ENCODE measurements around the gene TRPM2.
"Not testable (repeated sequence)": the region's sequence is repeated elsewhere in the genome, so short reads cannot be mapped to it uniquely, and the experiment has no call there.

TRPM2 gene

DNA sequence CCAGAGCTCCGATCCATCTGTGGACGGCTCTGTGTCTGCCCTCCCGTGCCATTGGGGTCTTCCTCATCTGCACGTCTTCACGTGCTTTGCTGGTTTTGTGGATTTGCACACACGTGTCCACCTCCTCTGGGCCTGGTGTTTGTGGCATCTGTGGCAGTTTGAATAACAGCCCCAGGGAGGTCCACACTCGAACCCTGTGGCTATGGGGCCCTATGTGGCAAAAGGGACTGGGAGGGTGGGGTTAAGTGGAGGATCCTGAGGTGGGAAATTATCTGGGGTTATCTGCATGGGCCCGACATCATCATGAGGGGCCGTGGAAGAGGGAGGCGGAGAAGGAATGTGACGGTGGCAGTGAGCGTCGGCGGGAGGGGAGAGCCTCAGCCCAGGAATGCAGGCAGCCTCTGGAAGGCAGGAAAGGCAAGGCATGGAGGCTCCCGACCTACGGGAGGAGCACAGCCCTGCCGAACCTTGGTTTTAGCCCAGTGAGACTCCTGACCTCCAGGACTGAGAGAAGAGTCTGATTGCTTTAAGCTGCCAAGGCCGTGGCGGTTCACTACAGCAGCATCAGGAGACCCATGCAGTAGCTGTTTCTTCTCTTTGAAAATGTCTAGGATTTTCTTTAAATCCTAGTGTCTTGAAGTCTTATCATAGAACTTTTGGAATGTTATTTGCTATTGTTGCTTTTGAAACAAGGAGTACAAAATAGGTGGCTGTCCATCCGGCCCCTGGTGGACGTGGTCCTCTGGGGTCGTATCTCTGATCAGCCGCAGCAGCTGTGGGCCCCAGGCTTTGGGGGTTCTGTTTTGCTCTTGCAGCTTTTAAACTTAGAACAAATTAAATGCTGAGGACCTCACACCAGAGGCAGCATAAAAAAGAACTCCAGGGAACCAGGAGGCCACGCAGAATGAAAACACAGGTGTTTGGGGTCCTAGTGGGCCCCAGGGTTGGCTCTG is 61.9 kb downstream of the TRPM2 start:
- no peak for DNase-seq (ENCODE audit: low spot score)

DNA sequence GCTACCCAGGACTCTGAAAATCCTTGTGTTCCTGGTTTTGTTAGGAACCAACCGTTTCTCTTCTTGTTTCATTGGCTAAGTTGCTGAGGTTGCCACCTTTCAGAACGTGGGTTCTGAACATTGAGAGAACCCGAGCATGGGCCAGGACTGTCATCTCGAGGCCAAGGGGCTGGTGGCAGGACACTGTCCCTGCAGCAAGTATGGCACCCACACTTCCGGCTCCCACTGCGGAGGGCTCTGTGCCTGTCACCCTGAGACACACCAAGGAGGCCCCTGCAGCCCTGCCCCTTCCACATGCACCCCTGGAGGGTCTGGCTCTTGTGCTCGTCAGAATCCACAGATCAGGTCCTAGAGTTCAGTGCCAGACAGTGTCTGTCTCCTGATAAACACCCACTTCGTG is 62.8 kb downstream of the TRPM2 start:
- DNase-seq (ENCODE audit: low spot score) = no peak

DNA sequence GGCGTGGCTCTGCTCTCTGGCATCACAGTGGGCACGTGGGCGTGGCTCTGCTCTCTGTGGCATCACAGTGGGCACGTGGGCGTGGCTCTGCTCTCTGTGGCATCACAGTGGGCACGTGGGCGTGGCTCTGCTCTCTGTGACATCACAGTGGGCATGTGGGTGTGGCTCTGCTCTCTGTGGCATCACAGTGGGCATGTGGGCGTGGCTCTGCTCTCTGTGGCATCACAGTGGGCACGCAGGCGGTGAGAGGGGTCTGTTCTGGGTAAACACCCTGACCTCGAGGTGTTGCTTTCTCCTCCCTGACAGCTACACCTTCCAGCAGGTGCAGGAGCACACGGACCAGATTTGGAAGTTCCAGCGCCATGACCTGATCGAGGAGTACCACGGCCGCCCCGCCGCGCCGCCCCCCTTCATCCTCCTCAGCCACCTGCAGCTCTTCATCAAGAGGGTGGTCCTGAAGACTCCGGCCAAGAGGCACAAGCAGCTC is 64.2 kb downstream of the TRPM2 start:
- not testable (repeated sequence) for DNase-seq (ENCODE audit: low spot score)

DNA sequence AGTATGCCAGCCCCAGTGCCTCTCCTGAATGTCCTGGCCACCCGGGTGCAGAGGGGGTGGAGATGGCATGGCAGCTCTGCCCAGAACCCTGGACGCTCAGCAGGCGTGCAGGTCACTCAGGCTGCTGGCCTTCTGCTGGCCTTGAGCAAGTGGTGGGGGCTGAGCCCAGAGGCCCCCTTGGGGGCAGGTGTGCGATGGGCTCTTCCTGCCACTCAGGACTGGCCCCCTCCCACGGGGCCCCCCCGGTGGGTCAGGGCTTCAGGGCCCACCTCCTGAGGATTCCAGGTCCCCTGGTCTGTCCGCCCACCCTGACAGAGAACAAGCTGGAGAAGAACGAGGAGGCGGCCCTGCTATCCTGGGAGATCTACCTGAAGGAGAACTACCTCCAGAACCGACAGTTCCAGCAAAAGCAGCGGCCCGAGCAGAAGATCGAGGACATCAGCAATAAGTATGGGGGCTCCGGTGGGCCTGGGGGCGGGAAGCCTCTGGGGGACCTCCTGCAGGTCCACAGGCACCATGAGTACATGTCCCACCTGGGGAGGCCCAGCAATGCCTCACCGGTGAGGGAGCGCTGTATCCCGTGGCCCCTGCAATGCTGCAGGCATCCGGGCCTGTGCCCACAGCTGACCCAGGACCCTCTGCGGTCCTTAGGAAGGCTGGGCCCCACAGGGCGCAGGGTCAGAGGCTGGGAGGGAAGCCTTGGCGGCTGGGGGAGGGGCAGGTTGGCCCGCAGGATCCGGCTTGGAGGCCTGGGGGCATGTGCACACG is 64.9 kb downstream of the TRPM2 start:
- DNase-seq (ENCODE audit: low spot score) = no peak

DNA sequence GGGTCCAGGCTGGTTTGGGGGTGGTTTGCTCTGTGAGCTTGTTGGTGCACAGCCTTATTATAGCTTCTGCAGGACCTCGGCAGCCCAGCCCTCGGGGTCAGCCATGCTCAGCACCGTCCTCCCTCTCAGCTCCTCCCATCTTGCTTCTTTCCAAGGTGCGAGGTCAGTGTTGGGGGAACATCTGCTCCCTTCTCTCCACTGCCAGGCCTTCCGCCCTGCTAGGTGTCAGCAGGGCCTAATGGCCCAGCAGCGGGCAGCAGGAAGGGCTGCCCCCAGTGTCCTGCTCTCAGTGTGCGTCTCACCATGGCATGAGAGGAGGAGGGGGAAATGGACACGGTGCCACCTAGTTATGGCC is 65.4 kb downstream of the TRPM2 start:
- DNase-seq (ENCODE audit: low spot score) = no peak

DNA sequence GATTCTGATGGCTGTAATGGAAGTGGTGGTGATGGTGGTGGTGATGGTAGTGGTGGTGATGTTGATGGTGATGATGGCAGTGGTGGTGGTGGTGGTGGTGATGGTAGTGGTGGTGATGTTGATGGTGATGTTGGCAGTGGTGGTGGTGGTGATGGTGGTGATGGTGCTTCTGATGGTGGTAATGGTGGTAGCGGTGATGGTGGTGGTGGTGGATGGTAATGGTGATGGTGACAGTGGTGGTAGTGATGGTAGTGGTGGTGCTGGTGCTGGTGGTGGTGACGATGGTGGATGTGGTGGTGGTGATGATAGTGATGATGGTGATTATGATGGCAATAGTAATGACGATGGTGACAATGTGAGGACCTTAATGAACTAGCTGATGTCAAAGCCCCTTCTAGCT is 66.3 kb downstream of the TRPM2 start:
- no peak for DNase-seq (ENCODE audit: low spot score)

DNA sequence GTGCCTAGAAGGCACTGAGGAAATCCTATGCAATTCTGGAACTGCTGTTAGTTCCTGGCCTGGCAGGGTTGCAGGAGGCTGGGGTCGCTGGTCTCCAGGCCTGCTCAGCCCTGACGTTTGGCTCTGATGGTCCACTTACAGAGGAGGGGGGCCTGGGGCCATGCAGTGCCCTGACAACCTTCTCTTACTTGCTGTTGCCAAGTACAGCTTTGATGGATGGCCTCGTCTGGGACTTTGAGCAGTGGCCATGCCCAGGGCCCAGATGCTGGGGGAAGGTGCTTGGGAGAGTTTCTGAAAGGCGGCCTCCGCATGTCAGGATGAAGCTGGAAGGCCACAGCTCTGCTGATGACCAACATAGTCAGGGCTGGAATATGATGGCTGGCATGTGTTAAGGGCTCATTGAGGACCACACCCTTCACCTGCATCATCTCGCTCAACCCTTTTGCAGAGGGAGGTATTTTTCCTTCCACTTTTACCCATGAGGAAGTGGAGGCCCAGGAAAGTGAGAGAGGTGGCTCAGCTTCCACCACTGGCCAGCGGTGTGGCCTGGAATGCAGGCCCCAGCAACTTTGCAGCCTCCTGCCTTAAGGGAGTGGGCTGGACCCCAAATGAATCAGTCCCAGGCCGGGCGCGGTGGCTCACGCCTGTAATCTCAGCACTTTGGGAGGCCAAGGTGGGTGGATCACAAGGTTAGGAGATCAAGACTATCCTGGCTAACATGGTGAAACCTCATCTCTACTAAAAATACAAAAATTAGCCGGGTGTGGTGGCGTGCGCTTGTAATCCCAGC is 67.2 kb downstream of the TRPM2 start:
- no peak for DNase-seq (ENCODE audit: low spot score)

DNA sequence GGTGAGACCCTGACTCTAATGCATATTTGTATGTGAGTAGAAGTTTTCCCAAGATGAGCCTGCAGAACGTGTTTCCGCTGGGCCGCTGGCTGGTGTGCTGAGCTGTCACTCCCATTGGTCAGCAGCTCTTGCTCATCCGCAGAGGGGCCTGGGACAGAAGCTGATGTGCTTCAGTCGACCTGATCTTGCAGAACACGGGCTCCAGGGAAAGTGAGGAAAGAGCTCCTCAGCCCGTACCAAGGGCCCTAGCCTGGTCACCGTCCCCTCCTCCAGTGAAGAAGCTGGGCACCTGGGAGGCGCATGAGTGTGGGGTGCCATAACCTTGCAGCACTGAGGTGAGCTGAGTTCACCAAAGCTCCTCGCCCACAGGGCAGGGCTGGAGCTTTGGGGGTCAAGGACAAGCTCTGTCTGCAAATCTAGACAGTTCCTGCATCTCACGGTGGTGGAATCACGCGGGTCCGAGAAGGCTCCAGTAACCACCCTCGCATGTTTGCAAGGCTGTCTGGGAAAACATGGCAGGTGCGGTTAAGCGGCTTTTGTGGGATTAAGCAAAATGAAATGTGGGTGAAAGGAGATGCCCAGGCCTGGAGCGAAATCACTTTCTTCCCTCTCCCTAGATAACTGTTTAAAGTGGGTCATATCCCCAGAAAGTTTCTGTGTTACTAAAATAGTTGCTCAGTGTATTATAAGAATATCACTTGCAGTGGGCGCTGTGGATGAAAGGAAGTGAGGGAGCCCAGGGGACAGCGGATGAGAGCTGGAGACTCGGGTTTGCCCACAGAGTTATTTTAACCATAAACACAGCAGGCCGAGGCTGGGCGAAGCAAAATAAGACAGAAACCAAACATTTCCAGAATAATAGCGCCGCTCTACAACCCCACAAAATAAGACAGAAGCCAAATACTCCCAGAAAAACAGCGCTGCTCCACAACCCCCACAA is 68.8 kb downstream of the TRPM2 start:
- DNase-seq (ENCODE audit: low spot score) = no peak

DNA sequence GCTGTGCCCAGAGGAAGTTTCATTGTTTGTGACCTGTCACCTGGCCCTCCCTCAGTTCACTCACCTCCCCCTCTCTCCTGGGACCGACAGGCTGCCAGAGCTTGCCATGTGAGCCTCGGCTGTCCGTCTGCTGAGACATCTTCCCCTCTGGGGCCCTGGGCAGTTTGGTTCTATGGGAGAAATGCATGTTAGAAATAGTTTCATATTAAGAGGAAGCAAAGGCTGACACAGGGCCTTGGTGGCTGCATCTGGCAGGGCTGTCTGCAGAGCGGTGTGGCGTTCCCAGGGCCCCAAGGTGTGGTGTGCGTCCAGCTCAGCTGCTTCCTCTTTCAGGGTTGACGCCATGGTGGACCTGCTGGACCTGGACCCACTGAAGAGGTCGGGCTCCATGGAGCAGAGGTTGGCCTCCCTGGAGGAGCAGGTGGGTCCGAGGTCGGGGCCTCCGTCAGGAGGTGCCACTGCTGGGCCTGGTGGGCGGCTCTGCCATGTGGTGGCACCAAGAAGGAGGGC is 69.9 kb downstream of the TRPM2 start:
- no peak for DNase-seq (ENCODE audit: low spot score)

DNA sequence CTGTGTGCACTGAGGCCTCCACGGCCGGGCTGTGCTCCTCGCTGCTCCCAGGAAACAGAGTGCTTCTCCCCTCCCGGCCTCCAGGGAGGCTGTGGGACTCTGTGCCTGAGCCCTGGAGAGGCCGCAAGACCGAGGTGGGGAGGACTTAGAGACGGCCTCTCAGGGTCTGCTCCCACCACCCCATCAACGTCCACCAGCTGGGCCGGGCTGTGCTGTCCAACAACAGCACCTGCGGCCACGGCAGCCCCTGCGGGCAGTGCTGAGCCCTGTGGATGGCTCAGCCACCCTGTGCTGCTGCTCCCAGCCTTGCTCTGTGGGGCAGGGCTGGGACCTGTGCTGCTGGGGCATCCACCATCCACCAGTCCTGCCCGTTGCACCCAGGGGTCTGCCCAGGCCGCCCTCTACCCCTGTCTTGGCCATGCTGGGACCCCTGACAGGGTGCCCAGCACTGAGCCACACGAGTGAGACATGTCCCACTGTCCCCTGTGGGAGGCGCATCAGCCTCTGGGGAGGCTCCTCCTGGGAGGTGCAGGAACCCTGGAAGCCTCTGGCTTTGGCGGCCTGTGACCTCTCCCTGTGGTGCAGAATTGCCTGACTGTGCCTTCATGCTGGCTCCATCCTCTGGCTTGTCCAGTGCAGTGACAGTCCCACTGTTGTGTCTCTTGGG is 70.7 kb downstream of the TRPM2 start:
- no peak for DNase-seq (ENCODE audit: low spot score)

DNA sequence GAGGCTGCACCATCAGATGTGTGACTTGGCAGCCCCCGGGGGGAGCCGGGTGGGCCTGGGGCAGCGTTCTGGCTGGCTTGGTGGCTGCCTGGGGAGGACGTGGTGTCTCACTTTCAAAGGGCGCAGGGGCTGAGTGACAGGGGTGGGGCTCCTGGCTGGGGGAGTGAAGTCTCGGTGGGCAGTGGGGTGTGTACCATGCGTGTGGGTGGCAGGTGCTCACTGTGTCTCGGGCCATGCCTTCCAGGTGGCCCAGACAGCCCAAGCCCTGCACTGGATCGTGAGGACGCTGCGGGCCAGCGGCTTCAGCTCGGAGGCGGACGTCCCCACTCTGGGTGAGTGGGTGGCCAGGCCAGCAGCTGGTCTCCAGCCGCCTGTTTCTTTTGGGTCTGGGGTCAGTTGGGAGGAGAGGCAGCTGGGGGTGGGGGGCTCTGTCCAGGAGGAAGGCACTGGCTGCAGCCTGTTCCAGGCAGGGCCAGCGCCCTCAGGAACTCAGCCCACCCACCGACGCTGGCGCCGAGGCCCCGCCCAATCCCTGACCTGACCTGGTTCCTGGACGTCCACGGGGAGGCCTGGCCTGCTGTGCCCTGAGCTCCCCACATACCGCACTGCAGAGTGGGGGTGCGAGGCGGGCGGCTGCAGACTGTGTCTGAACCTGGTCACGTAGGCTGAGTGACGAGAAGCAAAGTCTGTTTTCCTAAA is 71.3 kb downstream of the TRPM2 start:
- DNase-seq (ENCODE audit: low spot score) = no peak

DNA sequence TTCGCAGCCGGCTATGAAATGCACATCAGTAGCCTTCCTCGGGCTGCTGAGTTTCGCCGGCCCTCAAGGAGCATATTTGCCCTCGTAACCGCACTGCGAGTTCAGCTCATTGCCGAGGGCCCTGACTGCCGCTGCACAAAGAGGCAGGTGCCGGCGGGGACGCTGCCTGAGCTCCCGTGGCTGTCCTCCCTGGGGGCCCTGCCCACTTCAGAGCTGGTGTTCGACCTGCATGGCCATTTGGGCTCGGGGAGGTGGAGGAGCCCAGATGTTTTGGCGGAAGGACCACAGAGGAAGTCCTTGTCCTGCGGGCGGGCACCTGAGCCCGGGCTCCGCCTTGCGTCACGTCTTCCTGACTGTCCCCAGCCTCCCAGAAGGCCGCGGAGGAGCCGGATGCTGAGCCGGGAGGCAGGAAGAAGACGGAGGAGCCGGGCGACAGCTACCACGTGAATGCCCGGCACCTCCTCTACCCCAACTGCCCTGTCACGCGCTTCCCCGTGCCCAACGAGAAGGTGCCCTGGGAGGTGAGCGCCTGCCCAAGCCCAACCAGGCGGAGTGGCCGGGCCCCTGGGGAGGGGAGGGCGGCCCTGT is 72.0 kb downstream of the TRPM2 start:
- DNase-seq (ENCODE audit: low spot score) = no peak

DNA sequence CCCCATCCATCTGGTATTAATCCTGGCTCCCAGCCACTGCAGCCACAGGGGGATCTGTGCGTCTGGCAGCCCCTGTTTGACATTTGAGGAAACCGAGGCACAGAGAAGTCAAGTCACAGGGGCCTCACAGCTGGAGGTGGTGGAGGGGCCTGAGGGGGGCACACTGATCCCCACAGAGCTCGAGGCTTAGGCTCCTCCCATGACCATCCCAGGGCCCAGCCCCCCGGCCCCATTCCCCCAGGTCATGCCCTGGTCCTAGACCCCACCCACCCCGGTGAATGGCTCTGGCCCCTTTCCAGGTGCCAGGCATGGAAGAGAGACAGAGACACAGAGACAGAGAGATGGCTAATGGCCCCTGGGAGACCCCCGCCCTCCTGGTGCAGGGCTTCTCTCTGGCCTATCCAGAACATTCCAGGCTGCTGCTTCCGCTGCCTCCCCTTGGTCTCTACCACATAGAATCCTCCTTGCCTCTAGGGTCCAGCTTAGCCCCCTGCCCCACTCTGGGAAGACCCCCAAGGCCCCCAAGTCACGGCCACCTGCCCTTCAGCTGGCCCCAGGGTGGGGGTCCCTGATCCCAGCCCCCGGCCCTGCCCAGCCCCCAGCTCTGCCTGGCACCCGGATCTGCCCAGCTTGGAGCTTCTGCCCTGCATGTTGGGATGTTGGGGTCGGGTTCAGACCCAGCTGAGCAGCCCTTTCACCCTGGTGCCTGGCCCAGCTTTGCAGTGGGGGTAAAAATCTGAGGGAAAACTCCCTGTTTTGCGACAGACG is 72.7 kb downstream of the TRPM2 start:
- DNase-seq (ENCODE audit: low spot score) = no peak

DNA sequence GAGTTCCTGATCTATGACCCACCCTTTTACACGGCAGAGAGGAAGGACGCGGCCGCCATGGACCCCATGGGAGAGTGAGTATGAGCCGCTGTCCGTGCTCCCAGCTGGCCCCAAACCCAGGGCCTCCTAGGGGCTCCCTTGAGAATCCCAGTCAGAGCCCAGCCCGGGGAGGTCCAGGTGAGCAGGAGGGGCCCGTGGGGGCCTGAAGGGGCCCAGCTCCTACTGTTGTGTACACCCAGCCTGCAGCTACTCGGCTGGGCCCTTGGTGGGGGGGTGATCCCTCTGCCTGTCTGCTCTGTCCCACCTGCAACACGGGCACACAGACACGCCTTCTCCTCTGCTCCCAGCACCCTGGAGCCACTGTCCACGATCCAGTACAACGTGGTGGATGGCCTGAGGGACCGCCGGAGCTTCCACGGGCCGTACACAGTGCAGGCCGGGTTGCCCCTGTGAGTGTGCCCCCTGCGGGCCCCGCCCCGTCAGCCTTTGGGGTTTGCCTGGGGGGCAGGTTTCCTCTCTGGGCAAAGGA is 73.3 kb downstream of the TRPM2 start:
- DNase-seq (ENCODE audit: low spot score) = no peak

DNA sequence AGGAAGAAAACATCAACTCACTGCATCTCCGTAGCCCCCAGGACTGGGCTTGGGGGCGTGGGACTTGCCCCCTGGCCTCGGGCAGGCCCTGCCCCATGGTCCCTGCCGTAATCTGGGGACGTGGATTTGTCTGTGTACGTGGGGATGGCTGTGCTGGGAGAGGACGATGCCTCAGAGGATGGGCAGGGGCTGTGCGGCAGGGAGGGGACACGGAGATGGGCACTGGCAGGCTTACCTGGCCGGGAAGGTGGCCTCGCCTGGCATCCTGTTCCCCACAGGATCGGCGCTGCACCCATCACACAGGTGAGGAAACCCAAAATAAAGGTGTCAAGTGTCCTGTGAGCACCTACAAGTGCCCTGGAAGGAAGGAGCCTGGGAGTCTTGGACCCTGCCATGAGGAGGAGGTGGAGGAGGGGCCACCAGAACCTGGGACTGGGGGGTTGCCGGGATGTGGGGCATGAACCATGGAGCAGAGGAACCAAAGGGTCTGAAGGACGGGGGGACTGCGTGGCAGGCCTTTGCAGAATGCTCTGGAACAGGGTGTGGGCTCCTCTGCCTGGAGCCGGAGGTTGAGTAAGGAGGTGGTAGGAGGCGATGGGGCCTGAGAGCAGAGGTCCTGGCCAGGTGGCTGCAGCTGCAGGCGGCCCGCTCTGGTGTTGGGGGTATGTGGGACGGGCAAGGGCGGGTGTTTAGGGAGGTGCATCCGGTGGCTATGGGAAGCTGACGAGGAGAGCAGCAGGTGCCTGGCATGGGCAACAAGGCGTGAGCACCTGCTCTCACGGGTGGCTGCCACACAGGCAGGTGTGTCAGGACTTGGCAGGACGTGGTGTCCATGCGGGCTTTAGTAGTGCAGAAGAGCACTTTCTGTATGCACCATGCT is 74.1 kb downstream of the TRPM2 start:
- no peak for DNase-seq (ENCODE audit: low spot score)

DNA sequence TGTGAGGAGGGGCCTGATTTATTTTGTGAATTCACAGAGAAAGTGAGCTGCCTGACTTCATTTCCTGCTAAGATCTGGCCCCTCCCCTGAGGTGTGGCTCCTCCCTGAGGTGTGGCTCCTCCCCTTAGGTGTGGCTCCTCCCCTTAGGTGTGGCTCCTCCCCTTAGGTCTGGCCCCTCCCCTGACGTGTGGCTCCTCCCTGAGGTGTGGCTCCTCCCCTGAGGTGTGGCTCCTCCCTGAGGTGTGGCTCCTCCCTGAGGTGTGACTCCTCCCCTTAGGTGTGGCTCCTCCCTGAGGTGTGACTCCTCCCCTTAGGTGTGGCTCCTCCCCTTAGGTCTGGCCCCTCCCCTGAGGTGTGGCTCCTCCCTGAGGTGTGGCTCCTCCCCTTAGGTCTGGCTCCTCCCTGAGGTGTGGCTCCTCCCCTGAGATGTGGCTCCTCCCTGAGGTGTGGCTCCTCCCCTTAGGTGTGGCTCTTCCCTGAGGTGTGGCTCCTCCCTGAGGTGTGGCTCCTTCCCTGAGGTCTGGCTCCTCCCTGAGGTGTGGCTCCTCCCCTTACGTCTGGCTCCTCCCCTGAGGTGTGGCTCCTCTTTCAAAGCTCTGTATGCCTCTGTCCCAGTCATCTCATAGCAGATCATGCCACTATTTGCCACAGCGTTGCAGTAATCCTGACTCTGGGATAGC is 75.0 kb downstream of the TRPM2 start:
- no peak for DNase-seq (ENCODE audit: low spot score)

DNA sequence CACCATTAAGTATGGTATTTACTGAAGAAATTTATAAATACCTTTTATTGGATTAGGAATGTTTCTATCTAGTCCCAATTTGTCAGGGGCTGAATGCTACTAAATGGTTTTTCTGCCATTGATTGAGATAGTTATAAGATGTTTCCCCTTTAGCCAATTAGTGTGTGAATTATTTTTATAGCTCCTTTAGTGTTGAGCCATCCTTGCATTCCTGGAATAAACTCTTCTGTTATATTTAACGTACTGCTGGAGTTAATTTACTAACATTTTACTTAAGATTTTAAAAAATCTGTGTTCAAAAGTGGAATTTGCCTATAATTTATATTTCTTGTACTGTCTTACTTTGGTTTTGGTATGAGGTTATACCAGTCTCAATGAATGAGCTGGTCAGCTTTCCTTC is 76.5 kb downstream of the TRPM2 start:
- DNase-seq (ENCODE audit: low spot score) = no peak
